GM12874 (cell line): ENCODE measurements around the gene QRICH2.

Experiments
- TF ChIP-seq, protein P1 (sequence below): IDR thresholded peaks from 2 replicates; pipeline ENCODE4 v1.5.1; 2011; ENCODE audit warnings: low read depth, mild to moderate bottlenecking, control low read depth, low read length, moderate library complexity; ENCODE audit not compliant: insufficient read depth

The QRICH2 gene, protein sequence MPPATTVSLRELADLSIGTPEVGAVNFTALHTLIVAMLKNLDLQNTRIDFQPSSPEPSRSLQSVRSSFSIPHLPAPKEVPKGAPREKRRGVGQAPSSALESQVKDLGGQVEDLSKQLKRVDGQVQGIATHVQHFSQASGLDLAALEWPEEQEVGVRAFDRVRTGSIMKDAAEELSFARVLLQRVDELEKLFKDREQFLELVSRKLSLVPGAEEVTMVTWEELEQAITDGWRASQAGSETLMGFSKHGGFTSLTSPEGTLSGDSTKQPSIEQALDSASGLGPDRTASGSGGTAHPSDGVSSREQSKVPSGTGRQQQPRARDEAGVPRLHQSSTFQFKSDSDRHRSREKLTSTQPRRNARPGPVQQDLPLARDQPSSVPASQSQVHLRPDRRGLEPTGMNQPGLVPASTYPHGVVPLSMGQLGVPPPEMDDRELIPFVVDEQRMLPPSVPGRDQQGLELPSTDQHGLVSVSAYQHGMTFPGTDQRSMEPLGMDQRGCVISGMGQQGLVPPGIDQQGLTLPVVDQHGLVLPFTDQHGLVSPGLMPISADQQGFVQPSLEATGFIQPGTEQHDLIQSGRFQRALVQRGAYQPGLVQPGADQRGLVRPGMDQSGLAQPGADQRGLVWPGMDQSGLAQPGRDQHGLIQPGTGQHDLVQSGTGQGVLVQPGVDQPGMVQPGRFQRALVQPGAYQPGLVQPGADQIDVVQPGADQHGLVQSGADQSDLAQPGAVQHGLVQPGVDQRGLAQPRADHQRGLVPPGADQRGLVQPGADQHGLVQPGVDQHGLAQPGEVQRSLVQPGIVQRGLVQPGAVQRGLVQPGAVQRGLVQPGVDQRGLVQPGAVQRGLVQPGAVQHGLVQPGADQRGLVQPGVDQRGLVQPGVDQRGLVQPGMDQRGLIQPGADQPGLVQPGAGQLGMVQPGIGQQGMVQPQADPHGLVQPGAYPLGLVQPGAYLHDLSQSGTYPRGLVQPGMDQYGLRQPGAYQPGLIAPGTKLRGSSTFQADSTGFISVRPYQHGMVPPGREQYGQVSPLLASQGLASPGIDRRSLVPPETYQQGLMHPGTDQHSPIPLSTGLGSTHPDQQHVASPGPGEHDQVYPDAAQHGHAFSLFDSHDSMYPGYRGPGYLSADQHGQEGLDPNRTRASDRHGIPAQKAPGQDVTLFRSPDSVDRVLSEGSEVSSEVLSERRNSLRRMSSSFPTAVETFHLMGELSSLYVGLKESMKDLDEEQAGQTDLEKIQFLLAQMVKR (N-terminal part only)

DNA sequence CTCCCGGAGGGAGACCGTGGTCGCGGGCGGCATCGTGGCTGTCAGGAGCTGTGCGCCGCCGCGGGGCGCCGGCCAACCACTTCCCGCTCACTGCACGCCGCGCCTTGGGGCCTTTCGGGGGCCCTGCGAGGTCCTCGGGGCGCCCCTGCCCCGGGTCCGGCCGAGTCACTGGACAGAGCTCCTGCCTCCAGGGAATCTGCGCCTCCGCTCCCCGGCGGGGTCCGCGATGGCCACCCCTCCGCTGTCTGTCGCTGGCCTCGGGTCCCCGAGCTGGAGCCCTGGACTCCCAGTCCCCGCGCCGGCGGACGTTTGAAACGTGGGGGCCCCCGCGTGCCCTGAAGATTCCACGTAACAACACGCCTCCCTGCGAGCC lies at the start of gene QRICH2:
Gene QRICH2, minus strand, starts transcription at position 311 of the 373 bp plus-strand sequence. Its CDS starts 278 bp downstream, at position 33.
- TF ChIP-seq, protein P1, sequence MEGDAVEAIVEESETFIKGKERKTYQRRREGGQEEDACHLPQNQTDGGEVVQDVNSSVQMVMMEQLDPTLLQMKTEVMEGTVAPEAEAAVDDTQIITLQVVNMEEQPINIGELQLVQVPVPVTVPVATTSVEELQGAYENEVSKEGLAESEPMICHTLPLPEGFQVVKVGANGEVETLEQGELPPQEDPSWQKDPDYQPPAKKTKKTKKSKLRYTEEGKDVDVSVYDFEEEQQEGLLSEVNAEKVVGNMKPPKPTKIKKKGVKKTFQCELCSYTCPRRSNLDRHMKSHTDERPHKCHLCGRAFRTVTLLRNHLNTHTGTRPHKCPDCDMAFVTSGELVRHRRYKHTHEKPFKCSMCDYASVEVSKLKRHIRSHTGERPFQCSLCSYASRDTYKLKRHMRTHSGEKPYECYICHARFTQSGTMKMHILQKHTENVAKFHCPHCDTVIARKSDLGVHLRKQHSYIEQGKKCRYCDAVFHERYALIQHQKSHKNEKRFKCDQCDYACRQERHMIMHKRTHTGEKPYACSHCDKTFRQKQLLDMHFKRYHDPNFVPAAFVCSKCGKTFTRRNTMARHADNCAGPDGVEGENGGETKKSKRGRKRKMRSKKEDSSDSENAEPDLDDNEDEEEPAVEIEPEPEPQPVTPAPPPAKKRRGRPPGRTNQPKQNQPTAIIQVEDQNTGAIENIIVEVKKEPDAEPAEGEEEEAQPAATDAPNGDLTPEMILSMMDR = no peak

DNA sequence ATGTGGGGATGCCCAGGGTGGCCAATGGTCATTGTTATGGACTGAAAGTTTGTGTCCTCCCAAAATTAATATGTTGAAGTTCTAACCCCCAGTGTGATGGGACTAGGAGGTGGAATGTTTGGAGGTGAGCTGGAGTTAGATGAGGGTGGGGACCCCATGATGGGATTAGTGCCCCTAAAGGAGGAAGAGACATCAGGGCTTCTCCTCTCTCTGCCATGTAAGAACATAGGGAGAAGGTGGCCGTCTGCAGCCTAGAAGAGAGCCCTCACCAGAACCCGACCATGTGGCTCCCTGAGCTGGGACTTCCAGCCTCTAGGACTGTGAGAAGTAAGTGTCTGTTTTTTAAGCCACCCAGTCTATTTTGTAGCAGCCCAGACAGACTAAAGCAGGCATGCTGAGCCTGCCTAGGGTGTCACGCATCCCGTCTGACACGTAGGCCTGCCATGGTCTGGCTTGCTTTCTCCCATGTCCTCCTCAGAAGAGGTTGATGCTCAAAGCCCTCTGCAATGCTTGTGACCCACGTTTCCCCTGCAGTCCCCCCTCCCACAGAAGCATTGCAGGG lies 49.6 kb upstream of the QRICH2 start:
- TF ChIP-seq, protein P1 = no peak

DNA sequence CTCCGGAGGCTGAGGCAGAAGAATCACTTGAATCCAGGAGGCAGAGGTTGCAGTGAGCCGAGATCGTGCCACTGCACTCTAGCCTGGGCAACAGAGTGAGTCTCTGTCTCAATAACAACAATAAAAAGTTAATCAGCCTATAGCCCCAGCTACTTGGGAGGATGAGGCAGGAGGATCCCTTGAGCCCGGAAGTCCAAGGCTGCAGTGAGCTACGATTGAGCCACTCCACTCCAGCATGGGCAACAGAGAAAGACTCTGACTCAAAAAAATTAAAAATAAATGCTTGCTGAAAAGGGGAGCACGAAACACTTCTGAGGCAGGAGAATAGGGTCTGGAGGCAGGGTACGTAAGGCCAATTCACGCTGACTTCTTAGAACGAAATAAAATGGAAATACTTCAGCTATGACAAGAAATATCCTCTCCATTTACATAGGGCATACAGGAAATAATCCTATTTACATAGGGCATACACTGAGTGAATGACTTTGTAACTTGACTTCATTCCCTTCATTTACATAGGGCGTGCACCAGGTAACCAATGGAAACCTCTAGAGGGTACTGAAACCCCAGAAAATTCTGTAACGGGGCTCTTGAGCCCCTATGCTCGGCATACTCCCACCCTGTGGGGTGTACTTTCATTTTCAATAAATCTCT lies 48.9 kb upstream of the QRICH2 start:
- TF ChIP-seq, protein P1 = no peak

DNA sequence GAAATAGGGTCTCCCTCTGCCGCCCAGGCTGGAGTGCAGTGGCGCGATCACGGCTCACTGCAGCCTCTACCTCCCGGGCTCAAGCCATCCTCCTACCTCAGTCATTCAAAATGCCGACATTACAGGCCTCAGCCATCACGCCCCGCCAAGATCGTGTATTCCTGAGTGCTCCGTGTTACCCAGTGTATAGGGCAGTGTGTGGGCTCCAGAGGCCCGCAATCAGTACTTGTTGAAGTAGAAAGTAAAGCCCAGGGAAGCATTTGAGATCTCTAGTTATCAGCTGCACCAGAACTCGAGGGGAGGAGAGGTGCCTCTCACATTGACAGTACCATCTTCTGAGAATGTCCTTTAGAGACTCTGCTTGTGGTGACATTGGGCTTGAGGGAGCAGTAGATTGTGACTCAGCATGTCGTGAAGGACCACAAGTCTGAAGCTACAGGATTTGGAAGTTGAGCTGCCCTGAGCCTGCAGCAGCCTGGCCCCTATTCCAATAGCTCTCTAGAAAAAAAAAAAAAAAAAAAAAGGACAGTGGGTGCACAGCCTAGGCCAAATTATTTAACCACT lies 46.8 kb upstream of the QRICH2 start:
- TF ChIP-seq, protein P1 = no peak

DNA sequence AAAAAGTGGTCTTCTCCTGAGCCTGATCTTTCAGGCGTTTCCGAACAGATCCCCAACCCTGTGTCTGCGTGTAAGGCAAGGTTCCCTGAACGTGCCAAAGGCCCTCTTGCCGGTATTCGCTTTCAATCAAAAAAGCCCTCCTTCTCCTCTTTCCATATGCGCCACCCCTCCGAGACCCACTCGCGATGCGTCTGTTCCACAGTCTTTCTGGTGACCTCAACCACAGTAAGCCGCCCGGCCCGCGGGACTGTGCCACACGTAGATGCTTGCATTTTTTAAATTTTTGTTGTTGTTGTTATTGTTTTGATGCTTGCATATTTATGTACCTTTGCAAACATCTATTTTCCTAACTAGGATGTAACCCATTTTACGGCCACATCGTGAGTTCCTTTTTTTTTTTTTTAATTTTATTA lies 46.2 kb upstream of the QRICH2 start:
- TF ChIP-seq, protein P1 = no peak

DNA sequence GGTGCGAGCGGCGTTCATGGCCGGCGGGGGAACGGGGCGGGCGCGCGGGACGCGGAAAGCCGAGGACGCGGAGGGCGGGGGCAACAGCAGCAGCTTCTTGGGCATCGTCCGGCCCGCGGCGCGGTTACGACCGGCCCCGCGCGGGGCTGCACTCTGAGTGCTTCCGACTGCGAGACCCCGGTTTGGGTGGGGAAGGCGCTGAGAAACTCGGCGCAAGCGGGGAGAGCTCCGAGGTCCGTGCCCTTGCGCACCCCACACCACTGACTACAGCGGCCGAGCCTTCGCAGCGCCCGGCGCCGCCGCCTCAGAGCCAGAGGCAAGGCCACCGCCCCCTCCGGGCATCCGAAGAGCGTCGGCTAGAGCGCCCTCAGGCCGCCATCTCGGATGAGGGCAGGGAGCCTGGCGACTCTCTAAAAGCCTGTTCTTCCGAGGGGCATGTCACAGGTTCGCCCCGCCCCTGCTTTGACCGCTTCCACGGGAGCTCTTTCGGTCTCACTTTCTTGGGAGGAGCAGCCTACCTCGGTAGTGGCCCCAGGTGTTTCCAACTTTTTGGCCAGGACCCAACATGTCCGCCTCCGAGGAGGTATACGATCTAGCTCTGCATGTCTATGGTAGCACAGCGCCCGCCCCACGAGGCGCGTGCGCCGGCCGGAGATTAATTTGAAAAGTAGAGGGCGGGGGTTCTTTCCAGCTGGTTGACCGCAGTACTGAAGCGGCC lies 45.7 kb upstream of the QRICH2 start, which contains the start of gene PRPSAP1:
Gene PRPSAP1, minus strand, starts transcription at position 318 of the 718 bp plus-strand sequence. Its CDS starts 213 bp downstream, at position 105.
- TF ChIP-seq, protein P1 = no peak
